ENCODE data around the gene HOXA6.
A peak's percentile ranks its signal among the peaks of the same experiment; 100 is the strongest.

Gene HOXA6

GRCh38 chr7:27184337-27185012, 36.9 kb upstream of the HOXA6 start:
- DNase-seq (ENCODE audit: low spot score), result no peak

GRCh38 chr7:27183682-27184336, 36.2 kb upstream of the HOXA6 start:
- no peak for DNase-seq (ENCODE audit: low spot score)

GRCh38 chr7:27182861-27183681, 35.5 kb upstream of the HOXA6 start:
- no peak for DNase-seq (ENCODE audit: low spot score)

GRCh38 chr7:27182285-27182841, 34.8 kb upstream of the HOXA6 start:
- no peak for DNase-seq (ENCODE audit: low spot score)

GRCh38 chr7:27181795-27182275, 34.3 kb upstream of the HOXA6 start:
- no peak for DNase-seq (ENCODE audit: low spot score)

- no peak for DNase-seq (ENCODE audit: low spot score)
These were observed 33.2 kb upstream of the HOXA6 start for GRCh38 chr7:27180431-27181420.

- DNase-seq (ENCODE audit: low spot score), result peak; percentile 52
These were observed 32.2 kb upstream of the HOXA6 start for GRCh38 chr7:27179503-27180430.

- DNase-seq (ENCODE audit: low spot score), result no peak
These were observed 31.5 kb upstream of the HOXA6 start for GRCh38 chr7:27179030-27179429.

- no peak for DNase-seq (ENCODE audit: low spot score)
These were observed 30.8 kb upstream of the HOXA6 start for GRCh38 chr7:27178366-27178765.

- no peak for DNase-seq (ENCODE audit: low spot score)
These were observed 30.3 kb upstream of the HOXA6 start for GRCh38 chr7:27177795-27178320.

- no peak for DNase-seq (ENCODE audit: low spot score)
These were observed 29.6 kb upstream of the HOXA6 start for GRCh38 chr7:27176962-27177794.

- DNase-seq (ENCODE audit: low spot score), result no peak
These were observed 28.9 kb upstream of the HOXA6 start for GRCh38 chr7:27176524-27176845.

GRCh38 chr7:27175626-27176523, 28.3 kb upstream of the HOXA6 start:
- no peak for DNase-seq (ENCODE audit: low spot score)

- DNase-seq (ENCODE audit: low spot score), result no peak
These were observed 27.5 kb upstream of the HOXA6 start for GRCh38 chr7:27174874-27175625.

GRCh38 chr7:27173956-27174873, 26.6 kb upstream of the HOXA6 start, which contains the start of gene HOXA10:
Gene HOXA10 (minus strand): TSS chr7:27174320. CDS start chr7:27174306, 14 bp downstream.
- DNase-seq (ENCODE audit: low spot score), result no peak

GRCh38 chr7:27173511-27173955, 26.0 kb upstream of the HOXA6 start:
- no peak for DNase-seq (ENCODE audit: low spot score)

Data from CD4-positive, alpha-beta T cell treated with Interleukin-6 at 100 ng/mL for 8 hours (primary cell).